Measurements from ENCODE around the gene PLEKHM2. TPM values are rescaled to one million over a fixed set of nuclear protein-coding genes. Genes with fewer than 3 reads are reported as not detected.

The PLEKHM2 gene
- total RNA-seq, 1 experiment from 2014 or later: 53.9 TPM

DNA sequence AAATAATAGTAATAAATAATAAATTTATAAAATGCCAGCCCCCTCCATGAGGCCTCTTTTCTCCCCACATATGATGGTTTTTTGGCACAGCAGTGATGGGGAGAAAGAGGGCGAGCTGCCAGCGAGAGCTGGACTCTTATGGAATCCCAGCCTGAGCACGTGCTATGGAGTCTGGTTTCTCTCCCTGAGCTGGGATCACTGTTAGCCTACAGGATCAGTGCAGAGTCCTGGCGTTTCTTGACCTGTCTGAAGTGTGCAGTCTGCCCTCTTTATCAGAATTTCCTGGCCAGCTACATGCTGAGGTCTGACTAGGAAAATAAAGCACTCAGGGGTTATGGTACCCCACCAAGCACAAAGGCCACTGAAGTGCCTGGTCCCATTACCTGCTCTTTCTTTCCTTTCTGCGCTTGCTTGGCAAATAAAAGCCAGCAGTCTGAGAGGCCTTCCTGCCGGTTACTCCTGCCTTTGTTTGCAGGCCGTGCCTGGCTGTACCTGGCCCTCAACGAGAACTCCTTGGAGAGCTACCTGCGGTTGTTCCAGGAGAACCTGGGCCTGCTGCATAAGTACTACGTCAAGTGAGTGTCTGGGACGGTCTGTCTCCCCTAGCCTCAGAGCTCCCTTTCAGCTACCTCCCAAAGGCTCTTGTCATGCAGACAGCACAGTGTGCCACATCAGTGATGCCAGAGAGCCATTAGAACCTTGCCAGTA, 33.5 kb downstream of the PLEKHM2 start:
- TF ChIP-seq EZH2 (IDR thresholded peaks at IDR 0.05; ENCODE audit: borderline replicate concordance, low read depth, low read length, poor library complexity, severe bottlenecking): no peak
- TF ChIP-seq, protein P1, sequence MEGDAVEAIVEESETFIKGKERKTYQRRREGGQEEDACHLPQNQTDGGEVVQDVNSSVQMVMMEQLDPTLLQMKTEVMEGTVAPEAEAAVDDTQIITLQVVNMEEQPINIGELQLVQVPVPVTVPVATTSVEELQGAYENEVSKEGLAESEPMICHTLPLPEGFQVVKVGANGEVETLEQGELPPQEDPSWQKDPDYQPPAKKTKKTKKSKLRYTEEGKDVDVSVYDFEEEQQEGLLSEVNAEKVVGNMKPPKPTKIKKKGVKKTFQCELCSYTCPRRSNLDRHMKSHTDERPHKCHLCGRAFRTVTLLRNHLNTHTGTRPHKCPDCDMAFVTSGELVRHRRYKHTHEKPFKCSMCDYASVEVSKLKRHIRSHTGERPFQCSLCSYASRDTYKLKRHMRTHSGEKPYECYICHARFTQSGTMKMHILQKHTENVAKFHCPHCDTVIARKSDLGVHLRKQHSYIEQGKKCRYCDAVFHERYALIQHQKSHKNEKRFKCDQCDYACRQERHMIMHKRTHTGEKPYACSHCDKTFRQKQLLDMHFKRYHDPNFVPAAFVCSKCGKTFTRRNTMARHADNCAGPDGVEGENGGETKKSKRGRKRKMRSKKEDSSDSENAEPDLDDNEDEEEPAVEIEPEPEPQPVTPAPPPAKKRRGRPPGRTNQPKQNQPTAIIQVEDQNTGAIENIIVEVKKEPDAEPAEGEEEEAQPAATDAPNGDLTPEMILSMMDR (conservative IDR thresholded peaks at IDR 0.05; ENCODE audit: low read depth, low read length): no peak
- no peak for DNase-seq (ENCODE audit: low spot score)
- CTCF ChIA-PET: no interaction called here
- Histone ChIP-seq H3K36me3 (ENCODE audit: insufficient read depth, low read length, poor library complexity, severe bottlenecking) (peaks cover 24% of the 10 kb centered on the region), H3K27ac (ENCODE audit: low read depth, low read length, poor library complexity, severe bottlenecking) (no peak overlapping the region), H3K4me1 (ENCODE audit: insufficient read depth, low read length, poor library complexity, severe bottlenecking) (no peaks in the 10 kb centered on the region), H3K27me3 (replicated peaks; ENCODE audit: insufficient read depth, low read depth, low read length, poor library complexity) (no peaks in the 10 kb centered on the region), H3K4me3 (ENCODE audit: low read depth, low read length, poor library complexity, severe bottlenecking) (no peak overlapping the region), H3K9me3 (ENCODE audit: low read depth, low read length, poor library complexity, severe bottlenecking) (no peaks in the 10 kb centered on the region)
- POLR2A ChIA-PET (ENCODE audit: low non-redundant PET): no interaction called here
- intact Hi-C loops (cut with micrococcal nuclease; ENCODE audit: unreplicated experiment): no loop called here
- no TSS peak for BruUV-seq (replicated peaks)

DNA sequence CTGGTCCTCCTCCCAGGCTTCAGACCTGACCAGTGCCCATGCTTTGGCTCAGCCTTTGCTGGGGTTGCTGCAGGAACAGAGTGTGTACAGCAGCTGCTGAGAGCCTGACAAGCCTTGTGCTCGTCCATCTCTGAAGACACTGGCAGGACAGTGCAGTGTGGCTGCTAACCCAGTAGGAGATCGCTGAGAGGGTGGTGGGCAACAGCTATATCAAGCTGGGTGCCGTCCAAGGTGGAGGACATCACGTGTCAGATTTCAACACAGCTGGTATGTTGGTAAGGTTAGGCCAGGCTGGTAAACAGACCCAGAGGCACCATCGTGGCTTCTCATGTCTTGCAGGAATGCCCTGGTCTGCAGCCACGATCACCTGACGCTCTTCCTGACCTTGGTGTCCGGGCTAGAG, 34.1 kb downstream of the PLEKHM2 start:
- peaks cover 27% of the 10 kb centered on the region for H3K36me3 ChIP-seq (ENCODE audit: insufficient read depth, low read length, poor library complexity, severe bottlenecking)
- H3K4me1 ChIP-seq (ENCODE audit: insufficient read depth, low read length, poor library complexity, severe bottlenecking): no peaks in the 10 kb centered on the region
- BruUV-seq (replicated peaks): no TSS peak
- CTCF ChIA-PET: no interaction called here
- intact Hi-C loops (cut with micrococcal nuclease; ENCODE audit: unreplicated experiment): no loop called here
- no peak for DNase-seq (ENCODE audit: low spot score)
- H3K4me3 ChIP-seq (ENCODE audit: low read depth, low read length, poor library complexity, severe bottlenecking): no peak overlapping the region
- no peaks in the 10 kb centered on the region for H3K9me3 ChIP-seq (ENCODE audit: low read depth, low read length, poor library complexity, severe bottlenecking)
- POLR2A ChIA-PET (ENCODE audit: low non-redundant PET): no interaction called here
- no peaks in the 10 kb centered on the region for H3K27me3 ChIP-seq (replicated peaks; ENCODE audit: insufficient read depth, low read depth, low read length, poor library complexity)
- H3K27ac ChIP-seq (ENCODE audit: low read depth, low read length, poor library complexity, severe bottlenecking): no peak overlapping the region
- TF ChIP-seq, protein P1 (conservative IDR thresholded peaks at IDR 0.05; ENCODE audit: low read depth, low read length): no peak
- TF ChIP-seq EZH2 (IDR thresholded peaks at IDR 0.05; ENCODE audit: borderline replicate concordance, low read depth, low read length, poor library complexity, severe bottlenecking): no peak

DNA sequence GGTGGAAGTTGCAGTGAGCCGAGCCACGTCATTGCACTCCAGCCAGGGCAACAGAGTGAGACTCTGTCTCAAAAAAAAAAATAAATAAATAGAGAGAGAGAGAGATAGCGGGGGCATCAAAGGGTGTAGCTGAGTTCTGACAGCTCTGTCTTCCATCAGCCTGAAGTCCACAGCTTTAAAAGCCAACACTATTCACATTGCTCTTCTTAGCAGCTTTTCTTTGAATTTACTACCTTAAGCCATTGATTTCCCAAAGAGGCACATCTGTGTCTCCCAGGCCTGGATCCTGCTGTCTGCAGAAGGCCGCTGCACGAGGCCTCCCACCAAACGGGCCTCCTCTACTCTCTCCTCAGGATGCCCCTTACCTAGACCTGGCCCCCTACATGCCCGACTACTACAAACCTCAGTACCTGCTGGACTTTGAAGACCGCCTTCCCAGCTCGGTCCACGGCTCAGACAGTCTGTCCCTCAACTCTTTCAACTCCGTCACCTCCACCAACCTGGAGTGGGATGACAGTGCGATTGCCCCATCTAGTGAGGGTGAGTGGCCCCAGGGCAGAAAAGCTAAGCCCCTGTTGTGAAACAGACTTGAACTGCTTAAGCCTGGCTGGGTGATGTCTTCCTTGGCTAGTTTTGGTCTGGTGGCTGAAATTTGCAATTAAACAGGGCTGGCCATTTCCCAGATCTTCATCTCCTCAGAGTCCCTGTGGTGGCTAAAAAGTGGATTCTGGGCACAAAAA, 35.4 kb downstream of the PLEKHM2 start:
- no peak overlapping the region for H3K4me3 ChIP-seq (ENCODE audit: low read depth, low read length, poor library complexity, severe bottlenecking)
- H3K9me3 ChIP-seq (ENCODE audit: low read depth, low read length, poor library complexity, severe bottlenecking): no peaks in the 10 kb centered on the region
- peaks cover 27% of the 10 kb centered on the region for H3K36me3 ChIP-seq (ENCODE audit: insufficient read depth, low read length, poor library complexity, severe bottlenecking)
- no TSS peak for BruUV-seq (replicated peaks)
- TF ChIP-seq EZH2 (IDR thresholded peaks at IDR 0.05; ENCODE audit: borderline replicate concordance, low read depth, low read length, poor library complexity, severe bottlenecking): no peak
- TF ChIP-seq, protein P1 (conservative IDR thresholded peaks at IDR 0.05; ENCODE audit: low read depth, low read length): no peak
- no peaks in the 10 kb centered on the region for H3K4me1 ChIP-seq (ENCODE audit: insufficient read depth, low read length, poor library complexity, severe bottlenecking)
- DNase-seq (ENCODE audit: low spot score): no peak
- H3K27ac ChIP-seq (ENCODE audit: low read depth, low read length, poor library complexity, severe bottlenecking): no peak overlapping the region
- intact Hi-C loops (cut with micrococcal nuclease; ENCODE audit: unreplicated experiment): no loop called here
- POLR2A ChIA-PET (ENCODE audit: low non-redundant PET): interaction anchor here (0.6 kb wide), 1 partner anchor 35 kb away, joined by 4 read pairs; no protein-coding TSS in a partner anchor
- CTCF ChIA-PET: interaction anchor here (0.5 kb wide), 1 partner anchor 287 kb away, joined by 4 read pairs; no protein-coding TSS in a partner anchor
- no peaks in the 10 kb centered on the region for H3K27me3 ChIP-seq (replicated peaks; ENCODE audit: insufficient read depth, low read depth, low read length, poor library complexity)

Data from A673 (cell line).